ENCODE data around the gene ASB6. TPM values are rescaled to one million over a fixed set of nuclear protein-coding genes. Genes with fewer than 3 reads are reported as not detected.
A peak's percentile ranks its signal among the peaks of the same experiment; 100 is the strongest.

Gene ASB6
- total RNA-seq, 4 donors from 2014 or later = 21.8 to 54.2 (median 29.6) TPM

DNA sequence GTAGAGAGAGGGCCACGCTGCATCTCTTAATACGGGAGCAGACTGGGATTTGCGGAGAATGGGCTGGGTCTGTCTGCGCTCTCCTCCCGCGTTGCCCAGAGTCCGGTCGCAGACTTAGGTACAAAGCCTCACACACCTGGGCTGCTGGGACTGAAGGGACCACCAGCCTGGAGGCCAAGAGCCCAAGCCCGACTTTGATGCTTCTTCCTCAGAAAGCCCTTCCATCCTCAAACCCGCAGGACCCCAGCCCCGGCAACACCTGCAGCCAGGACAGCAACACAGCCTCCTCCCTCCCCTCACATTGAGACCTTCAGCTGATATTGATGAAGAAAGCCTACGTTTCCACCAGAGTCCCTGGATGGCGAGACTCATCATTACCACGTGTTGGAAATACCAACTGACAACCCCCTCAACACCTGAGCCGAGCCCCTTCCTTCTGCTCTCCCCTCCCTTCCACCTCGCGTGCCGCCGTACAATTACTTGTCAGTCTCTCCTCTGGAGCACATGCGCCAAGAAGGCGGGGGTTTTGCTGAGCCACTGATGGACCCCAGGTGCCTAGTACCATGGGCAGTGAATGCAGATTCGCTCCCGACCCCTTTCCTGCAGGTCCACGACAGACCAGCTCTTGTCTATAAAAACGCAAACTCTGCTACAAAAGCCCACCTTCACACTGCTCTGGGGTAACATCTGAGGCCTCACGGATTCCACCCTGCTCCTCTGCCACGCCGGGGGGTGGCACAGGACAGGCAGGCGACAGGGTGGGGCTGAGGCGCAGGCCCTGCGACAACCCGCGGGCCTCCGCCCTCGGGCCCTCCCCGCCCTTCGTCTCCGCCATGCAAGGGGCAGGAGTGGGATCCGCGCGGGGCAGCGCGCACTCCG, 841 bp downstream of the ASB6 start:
- intact Hi-C loops (cut with DNase I; ENCODE audit: low total_unique reads) = loop anchor here (10.0 kb wide), 1 partner anchor 154 kb away; no protein-coding TSS in a partner anchor
- peak overlapping the region; percentile 86 to 97 (median 89) for H3K4me3 ChIP-seq
- H3K36me3 ChIP-seq = no peaks in the 10 kb centered on the region
- no peaks in the 10 kb centered on the region for H3K9me3 ChIP-seq
- peak overlapping the region; percentile 85 to 89 (median 87) for H3K27ac ChIP-seq
- in situ Hi-C loops (cut with MboI; ENCODE audit: low pct_ligation_motif_present in 1 of 4, low pct_unique_long_range_greater_than_20kb in 1 of 4, low sequenced_read_pairs in 3 of 4) = loop anchor here in 2 of 4 donors (10.0 kb wide), 1 partner anchor 144 kb away; no protein-coding TSS in a partner anchor
- TF ChIP-seq POLR2A (IDR thresholded peaks at IDR 0.05) (no peak), POLR2AphosphoS5 (IDR thresholded peaks at IDR 0.05) (no peak), EP300 (IDR thresholded peaks at IDR 0.05; ENCODE audit: low read depth) (no peak)
- TF ChIP-seq, protein P1, sequence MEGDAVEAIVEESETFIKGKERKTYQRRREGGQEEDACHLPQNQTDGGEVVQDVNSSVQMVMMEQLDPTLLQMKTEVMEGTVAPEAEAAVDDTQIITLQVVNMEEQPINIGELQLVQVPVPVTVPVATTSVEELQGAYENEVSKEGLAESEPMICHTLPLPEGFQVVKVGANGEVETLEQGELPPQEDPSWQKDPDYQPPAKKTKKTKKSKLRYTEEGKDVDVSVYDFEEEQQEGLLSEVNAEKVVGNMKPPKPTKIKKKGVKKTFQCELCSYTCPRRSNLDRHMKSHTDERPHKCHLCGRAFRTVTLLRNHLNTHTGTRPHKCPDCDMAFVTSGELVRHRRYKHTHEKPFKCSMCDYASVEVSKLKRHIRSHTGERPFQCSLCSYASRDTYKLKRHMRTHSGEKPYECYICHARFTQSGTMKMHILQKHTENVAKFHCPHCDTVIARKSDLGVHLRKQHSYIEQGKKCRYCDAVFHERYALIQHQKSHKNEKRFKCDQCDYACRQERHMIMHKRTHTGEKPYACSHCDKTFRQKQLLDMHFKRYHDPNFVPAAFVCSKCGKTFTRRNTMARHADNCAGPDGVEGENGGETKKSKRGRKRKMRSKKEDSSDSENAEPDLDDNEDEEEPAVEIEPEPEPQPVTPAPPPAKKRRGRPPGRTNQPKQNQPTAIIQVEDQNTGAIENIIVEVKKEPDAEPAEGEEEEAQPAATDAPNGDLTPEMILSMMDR (IDR thresholded peaks at IDR 0.05) = no peak
- H3K27me3 ChIP-seq = no peaks in the 10 kb centered on the region
- 28% methylated on average over 29 of the region's 44 CpGs; no CpG with 5 or more reads in 1 of the 2 donors for WGBS, 2 donors (ENCODE audit: low coverage in 1 of 2)
- DNase-seq = no peak
- H3K4me1 ChIP-seq = peaks cover 12 to 23% (median 17%) of the 10 kb centered on the region in 4 donors

DNA sequence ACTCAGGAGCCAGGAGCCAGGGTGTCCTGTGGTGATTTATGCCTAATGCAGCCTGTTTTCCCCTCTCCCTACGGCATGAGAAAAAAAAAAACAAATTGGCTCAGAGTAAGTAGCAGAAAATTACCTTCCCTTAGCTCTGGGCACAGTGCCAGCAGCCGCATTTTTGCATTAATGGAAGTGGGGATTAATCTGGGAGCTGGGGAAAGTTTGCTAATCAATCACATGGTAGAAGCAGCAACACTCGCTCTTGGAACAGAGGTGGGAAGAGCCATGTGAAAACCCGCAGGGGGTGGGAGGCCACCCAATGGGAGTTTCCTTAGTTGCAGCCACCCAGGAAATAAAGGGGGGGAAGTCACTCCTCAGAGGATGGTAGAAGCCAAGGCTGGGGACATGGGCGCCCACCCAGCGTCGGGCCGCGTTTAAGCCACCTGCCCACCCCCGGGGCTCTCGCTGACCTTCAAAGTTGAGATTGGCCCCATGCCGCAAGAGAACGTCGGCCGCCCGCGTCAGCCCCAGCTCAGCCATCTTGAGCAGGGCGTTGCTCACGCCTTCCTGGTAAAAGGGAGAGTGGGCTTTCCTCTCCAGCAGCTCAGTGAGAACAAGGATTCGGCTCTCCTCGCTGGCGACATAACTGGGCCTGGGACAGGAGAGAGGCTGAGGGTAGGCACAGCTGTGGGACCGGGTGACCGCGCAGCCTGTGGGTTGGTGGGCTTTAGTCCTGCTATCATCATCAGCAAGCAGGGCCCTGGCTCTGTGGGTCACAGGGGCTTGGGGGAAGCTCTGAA, 1.7 kb downstream of the ASB6 start:
- no peak for DNase-seq
- no peaks in the 10 kb centered on the region for H3K27me3 ChIP-seq
- no peak overlapping the region for H3K27ac ChIP-seq
- H3K36me3 ChIP-seq = peaks cover 0 to 7% (median 3%) of the 10 kb centered on the region in 4 donors
- WGBS, 2 donors (ENCODE audit: low coverage in 1 of 2) = 50 to 83% methylated on average over 2 to 25 of the region's 25 CpGs
- TF ChIP-seq EP300 (IDR thresholded peaks at IDR 0.05; ENCODE audit: low read depth) (no peak), POLR2A (IDR thresholded peaks at IDR 0.05) (no peak), POLR2AphosphoS5 (IDR thresholded peaks at IDR 0.05) (no peak)
- TF ChIP-seq, protein P1 (IDR thresholded peaks at IDR 0.05) = no peak
- H3K4me1 ChIP-seq = peaks cover 12 to 23% (median 17%) of the 10 kb centered on the region in 4 donors
- intact Hi-C loops (cut with DNase I; ENCODE audit: low total_unique reads) = loop anchor here (10.0 kb wide), 1 partner anchor 155 kb away; no protein-coding TSS in a partner anchor
- H3K9me3 ChIP-seq = no peaks in the 10 kb centered on the region
- H3K4me3 ChIP-seq = peak overlapping the region in 1 of 4 donors; percentile 97
- in situ Hi-C loops (cut with MboI; ENCODE audit: low pct_ligation_motif_present in 1 of 4, low pct_unique_long_range_greater_than_20kb in 1 of 4, low sequenced_read_pairs in 3 of 4) = loop anchor here in 2 of 4 donors (10.0 kb wide), 1 partner anchor 145 kb away; no protein-coding TSS in a partner anchor

DNA sequence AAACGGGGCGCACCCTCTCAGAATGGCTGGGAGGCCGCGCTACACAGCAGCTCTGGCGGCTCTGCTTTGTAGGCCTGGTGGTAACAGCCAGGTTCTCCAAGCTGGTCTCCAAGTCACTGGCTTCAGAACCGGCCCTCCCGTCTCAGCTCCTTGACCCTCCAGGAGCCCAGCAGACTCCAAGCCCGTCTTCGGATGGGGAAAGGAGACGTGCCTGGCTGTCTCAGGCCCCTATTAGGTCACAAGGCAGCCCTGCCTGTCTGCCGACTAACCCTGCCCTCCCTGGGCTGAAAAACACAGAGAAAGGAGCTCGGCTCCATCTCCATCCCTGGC, 2.2 kb downstream of the ASB6 start:
- WGBS, 2 donors (ENCODE audit: low coverage in 1 of 2) = 73% methylated on average over 12 of the region's 12 CpGs; no CpG with 5 or more reads in 1 of the 2 donors
- TF ChIP-seq EP300 (IDR thresholded peaks at IDR 0.05; ENCODE audit: low read depth) = no peak
- TF ChIP-seq, protein P1 (IDR thresholded peaks at IDR 0.05) = no peak
- no peak for TF ChIP-seq POLR2AphosphoS5 (IDR thresholded peaks at IDR 0.05)
- TF ChIP-seq POLR2A (IDR thresholded peaks at IDR 0.05) = no peak
- no peak overlapping the region for H3K4me3 ChIP-seq
- no peak overlapping the region for H3K27ac ChIP-seq
- H3K4me1 ChIP-seq = peaks cover 12 to 23% (median 17%) of the 10 kb centered on the region in 4 donors
- DNase-seq = no peak
- H3K27me3 ChIP-seq = no peaks in the 10 kb centered on the region
- in situ Hi-C loops (cut with MboI; ENCODE audit: low pct_ligation_motif_present in 1 of 4, low pct_unique_long_range_greater_than_20kb in 1 of 4, low sequenced_read_pairs in 3 of 4) = loop anchor here in 2 of 4 donors (10.0 kb wide), 1 partner anchor 145 kb away; no protein-coding TSS in a partner anchor
- intact Hi-C loops (cut with DNase I; ENCODE audit: low total_unique reads) = loop anchor here (10.0 kb wide), 1 partner anchor 155 kb away; no protein-coding TSS in a partner anchor
- H3K9me3 ChIP-seq = no peaks in the 10 kb centered on the region
- peaks cover 0 to 12% (median 6%) of the 10 kb centered on the region in 4 donors for H3K36me3 ChIP-seq

Data from transverse colon (tissue), 4 donors.